Ecto neural progenitor cell (in vitro differentiated cells): Measurements from ENCODE around the gene SYP.
A peak's percentile ranks its signal among the peaks of the same experiment; 100 is the strongest.
"Not testable (repeated sequence)": the region's sequence is repeated elsewhere in the genome, so short reads cannot be mapped to it uniquely, and the experiment has no call there.

Source experiments
- DNase-seq: peaks from one replicate; pipeline ENCODE4 v3.0.0-alpha.2; 2018; ENCODE audit warnings: low spot score

Gene SYP

DNA sequence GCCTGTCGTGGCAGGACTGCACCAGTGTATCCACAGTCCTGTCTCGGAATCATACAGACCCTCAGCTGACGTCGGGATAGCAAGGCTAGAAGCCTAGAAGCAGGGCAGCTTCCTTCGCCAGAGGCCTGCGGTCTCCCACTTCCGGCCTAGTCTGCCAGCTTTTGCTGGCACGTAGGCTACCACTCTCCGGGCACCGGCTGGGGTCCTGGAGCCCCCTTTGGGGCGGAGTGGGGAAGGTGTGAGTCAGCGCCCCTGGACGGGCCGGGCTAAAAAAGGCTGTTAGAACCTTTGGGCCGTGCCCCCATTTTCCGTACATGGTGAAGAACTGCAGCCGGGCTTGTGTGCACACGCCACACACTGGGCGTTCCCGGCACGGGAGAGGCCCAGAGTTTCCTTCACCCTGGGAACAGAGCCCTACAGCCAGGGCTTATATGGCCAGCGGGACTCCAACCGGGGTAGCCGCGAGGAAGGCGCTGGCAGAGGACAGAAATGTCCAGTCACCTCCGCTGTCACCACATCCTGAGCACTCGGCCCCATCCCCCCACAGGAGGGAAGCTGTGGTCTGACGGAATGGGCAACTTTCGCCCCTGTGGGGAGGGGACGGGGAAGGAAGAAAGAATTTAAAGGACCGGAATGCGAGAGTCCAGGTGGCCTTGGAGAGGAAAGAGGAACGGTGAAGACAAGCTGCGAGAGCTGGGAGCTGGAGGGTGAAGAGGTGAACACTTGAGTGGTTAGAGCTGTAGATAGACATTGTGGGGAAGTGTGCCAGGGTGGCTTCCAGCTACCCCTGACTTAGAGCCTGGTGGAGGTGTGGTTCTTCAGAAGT is 32.9 kb downstream of the SYP start:
- DNase-seq = no peak

- DNase-seq = peak; percentile 80
Measured at GRCh38 chrX:49165901-49166881, 33.8 kb downstream of the SYP start.

DNA sequence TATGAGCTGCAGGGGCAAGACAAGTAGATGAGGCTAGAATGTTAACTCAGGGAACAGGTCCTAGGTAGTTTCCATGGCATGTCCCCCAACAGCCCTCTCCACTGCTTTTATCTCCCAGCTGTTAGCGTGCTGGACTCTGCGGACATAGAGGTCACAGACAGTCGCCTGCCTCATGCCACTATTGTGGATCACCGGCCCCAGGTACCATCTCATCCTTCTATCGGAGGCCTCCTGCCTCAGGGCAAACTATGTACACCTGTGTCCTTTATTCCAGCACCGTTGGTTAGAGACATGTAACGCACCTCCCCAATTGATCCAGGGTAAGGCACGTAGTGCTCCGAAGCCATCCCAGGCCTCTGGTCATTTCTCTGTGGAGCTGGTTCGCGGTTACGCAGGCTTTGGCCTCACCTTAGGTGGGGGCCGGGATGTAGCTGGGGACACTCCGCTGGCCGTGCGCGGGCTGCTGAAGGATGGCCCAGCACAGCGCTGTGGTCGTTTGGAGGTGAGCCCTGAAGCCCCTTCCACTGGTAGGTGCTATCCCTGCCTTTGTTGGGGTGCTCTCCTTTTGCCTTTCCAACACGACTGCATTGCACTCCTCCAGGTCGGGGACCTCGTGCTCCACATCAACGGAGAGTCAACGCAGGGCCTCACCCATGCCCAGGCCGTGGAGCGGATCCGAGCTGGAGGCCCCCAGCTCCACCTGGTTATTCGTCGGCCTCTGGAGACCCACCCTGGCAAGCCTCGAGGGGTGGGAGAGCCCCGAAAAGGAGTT is 35.2 kb downstream of the SYP start:
- DNase-seq = no peak

DNA sequence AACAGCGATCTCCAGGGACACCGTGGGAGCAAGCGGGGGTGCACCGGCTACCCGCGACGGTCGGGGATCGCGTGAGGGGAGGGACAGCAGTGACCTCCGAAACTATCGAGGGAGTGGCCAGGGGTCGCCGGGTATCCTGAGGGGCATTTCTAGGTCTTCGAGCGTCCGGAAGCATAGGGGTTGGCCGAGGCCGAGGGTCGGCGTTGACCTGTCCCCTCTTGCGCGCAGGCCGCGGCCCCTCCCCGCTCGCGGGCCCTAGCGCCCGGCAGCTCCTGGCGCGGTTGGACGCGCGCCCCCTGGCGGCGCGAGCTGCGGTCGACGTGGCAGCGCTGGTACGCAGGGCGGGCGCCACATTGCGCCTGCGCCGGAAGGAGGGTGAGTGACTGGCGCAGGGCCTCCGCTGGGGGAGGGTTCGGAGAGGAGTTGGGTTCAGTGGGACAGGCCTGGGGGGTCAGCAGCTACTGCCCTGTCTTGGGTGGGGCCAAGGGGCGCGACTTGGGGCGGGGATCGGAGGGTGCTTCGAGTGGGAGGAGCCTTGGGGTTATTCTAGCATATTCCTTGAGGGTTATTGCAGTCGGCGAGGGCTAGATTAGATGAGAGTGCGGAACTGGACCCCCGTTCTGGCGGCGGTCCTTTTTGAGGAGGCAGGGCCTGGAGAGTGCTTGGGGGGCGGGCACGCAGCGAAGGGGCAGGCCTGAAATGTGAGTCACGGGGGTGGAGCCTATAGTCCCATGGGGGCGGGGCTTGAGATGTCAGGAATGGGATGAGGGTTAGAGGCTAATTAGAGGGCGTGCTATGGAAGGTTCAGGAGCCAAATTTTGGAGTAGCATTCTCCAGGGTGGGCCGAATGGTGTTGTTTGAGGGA is 36.2 kb downstream of the SYP start:
- DNase-seq = peak; percentile 85

DNA sequence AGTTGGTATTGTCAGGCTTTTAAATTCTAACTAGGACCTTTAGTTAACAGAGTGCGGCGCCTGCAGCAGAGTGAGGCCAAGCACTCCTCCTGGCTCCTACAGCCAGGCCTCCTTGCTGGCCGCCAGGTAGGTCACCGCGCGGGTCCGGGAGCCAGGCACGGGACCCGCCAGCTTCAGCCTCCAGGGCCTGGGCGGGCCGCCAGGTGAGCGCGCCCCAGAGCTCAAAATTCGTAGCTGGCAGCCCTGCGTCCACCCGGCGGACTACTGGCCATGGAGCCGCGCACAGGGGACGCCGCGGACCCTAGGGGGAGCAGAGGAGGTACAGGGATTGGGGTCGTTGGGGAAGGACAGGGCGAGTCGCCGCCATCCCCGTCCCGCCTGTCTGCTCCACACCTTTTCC is 37.4 kb downstream of the SYP start, which contains the start of gene MAGIX:
MAGIX (plus strand) TSS at position 139 of the 400 bp plus-strand sequence; CDS start at position 271, 132 bp downstream.
- no peak for DNase-seq

DNA sequence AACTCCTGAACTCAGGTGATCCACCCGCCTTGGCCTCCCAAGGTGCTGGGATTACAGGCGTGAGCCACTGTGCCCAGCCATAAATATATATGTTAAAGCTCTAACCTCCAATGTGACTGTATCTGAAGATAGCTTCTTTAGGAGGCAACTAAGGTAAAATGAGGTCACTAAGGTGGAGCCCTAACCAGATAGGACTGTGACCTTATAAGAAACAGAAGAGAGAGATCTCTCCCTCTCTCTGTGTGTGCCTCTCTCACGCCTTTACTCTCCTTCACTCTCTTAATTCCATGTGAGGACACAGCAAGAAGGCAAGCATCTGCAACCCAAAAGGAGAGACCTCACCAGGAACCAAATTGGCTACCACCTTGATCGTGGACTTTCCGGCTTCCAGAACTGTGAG is 38.4 kb downstream of the SYP start:
- DNase-seq = no peak

DNA sequence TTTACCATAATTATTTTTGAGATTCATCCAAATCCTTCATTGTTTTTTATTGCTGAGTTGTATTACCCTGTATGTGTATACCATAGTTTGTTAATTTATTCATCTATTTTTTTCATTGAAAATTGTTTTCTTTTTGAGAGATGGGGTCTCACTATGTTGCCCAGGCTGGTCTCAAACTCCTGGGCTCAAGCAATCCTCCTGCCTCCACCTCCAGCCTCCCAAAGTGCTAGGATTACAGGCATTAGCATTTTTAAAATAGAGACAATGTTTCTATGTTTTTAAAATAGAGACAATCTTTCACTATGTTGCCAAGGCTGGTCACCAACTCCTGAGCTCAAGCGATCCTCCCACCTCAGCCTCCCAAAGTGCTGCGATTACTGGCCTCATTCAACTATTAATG is 39.1 kb downstream of the SYP start:
- DNase-seq = no peak

DNA sequence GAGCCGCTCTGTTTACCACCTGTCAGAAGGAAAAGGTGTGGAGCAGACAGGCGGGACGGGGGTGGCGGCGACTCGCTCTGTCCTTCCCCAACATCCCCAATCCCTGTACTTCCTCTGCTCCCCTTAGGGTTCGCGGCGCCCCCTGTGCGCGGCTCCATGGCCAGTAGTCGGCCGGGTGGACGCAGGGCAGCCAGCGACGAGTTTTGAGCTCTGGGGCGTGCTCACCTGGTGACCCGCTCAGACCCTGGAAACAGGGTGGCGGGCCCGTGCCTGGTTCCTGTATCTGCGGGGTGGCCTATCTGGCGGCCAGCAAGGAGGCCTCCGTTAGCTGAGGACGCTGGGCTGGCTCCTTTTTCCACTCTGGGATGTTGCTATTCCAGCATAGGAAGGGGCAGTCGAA is 42.8 kb downstream of the SYP start:
- DNase-seq = no peak

DNA sequence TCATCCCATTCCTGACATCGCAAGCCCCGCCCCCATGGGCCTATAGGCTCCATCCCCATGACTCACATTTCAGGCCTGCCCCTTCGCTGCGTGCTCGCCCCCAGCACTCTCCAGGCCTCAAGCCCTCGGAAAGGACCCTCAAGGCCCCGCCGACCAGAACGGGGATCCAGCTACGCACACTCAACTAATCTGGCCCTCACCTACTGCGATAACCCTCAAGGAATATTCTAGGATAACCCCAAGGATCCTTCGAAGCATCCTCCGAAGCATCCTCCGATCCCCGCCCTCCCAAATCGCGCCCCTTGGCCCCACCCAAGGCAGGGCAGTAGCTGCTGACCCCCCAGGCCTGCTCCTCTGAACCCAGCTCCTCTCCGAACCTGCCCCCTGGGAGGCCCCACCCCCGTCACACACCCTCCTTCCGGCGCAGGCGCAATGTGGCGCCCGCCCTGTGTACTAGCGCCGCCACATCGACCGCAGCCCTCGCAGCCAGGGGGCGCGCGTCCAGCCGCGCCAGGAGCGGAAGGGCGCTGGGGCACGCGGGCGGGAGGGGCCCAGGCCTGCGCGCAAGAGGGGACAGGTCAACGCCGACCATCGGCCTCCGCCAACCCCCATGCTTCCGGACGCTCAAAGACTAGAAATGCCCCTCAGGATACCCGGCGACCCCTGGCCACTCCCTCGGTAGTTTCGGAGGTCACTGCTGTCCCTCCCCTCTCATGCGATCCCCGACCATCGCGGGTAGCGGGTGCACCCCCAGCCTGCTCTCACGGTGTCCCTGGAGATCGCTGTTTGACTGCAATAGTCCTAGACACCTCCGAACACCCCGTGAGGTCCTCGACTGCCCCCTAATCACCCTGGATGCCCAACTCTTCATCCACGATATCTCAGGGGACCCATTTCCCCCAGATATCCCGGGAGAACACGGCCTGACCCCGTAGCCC is 43.8 kb downstream of the SYP start:
- DNase-seq = peak; percentile 83

DNA sequence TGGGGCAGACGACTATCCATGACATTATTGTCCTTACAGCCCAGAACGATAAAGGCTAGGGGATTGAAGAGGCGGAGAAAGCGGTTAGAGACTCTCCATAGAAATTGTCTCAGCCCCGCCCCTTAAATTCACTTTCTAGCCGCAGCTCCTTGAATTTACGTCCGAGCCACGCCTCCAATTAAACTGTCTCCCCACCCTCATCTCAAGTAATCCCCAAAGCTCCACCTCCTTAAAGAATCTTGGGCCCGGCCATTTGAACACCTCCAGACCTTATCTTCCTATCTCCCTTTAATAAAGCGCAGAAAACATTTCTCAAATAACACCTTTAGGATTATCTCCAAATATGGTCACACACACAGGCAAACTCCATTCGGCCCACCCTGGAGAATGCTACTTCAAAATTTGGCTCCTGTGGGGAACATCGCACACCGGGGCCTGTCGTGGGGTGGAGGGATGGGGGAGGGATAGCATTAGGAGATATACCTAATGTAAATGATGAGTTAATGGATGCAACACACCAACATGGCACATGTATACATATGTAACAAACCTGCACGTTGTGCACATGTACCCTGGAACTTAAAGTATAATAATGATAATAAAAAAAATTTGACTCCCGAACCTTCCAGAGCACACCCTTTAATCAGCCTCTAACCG is 44.6 kb downstream of the SYP start:
- no peak for DNase-seq

GRCh38 chrX:49153467-49153866 is 46.5 kb downstream of the SYP start:
- DNase-seq = no peak

- not testable (repeated sequence) for DNase-seq
Measured at GRCh38 chrX:49149291-49149690, 50.7 kb downstream of the SYP start.

DNA sequence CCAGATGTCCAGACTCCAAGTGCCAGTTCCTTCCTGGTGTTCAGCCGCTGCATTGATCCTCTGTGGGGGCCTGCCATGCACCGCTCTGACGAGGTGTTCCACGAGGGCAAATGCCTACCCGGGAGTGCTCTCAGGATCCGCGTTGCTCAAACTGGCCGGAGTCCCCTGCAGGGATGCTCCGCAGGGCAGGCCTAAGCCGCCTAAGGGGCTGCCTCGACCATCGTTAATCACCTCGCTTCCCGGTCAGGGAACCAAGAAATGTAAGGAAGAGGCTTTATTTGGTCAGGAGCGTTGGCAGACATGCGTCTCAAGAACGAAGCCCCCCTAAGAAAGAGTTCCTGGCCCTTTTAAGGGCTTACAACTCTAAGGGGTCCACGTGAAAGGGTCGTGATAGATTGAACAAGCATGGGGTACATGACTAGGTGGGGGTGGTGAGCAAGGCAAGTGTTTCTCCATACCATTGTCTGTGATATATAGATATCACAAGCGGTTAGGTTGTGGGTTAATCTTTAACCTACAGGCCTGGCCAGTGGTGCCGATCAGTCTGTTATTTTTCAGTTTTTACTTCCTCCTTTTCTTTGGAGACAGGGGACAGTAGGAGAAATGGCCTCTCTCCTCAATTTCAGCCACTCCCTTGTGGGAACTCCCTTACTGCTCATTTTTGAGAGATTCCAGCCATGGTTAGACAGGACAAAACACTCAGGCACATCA is 51.4 kb downstream of the SYP start:
- not testable (repeated sequence) for DNase-seq

DNA sequence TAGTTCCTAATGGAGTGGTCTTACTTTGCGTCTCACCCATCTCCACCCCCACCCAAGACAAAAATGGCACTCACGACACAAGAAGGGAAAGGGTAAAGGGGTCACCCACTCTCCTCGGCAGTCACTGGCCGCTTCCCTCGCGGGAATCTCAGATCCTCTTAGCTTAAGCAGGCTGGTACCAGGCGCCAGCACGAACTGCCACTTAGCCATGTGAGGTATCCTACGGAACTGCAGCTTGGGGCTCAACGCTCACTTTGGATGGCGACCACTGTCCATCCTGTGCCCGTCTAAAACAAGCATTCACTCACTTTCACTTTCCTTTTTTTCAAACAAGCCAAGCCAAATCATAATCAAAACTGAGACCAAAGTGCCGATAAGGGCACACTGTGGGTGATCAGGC is 52.1 kb downstream of the SYP start:
- no peak for DNase-seq

- DNase-seq = no peak
Measured at GRCh38 chrX:49147282-49147681, 52.7 kb downstream of the SYP start.

DNA sequence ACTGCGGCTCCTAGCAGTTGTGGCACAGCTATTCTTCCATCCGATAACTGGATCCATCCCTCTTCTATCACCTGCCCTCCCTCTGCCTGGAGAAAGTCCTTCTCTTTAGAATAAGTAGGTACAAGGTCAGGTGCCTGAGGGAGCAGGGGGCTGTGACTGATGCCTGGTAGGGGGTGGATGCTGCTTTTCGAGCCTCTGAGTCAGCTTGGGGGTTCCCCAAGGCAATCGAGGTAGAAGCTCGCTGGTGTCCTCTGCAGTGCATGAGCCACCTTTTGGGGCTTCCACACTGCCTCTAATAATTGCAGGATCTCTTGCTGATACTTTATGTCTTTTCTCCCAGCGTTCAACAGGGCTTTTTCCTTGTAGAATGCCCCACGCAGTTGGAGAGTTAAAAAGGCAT is 56.8 kb downstream of the SYP start:
- not testable (repeated sequence) for DNase-seq

DNA sequence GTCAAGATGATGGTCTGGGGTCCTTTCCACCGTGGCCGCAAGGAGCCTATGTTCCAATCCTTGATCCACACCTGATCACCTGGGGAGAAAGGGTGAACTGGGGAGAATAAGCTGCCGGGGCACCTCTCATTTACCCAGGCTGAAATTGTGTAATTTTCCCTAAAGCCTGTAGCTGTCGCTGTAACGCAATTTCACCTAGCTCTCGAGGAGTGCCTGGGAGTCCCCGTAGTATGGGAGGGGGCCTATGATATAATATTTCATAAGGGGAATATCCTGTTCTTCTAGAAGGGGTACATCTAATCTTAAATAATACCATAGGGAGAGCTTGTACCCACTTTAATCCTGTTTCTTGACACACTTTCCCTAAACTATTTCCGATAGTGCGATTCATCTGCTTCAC is 57.7 kb downstream of the SYP start:
- DNase-seq = not testable (repeated sequence)

GRCh38 chrX:49139713-49140112 is 60.3 kb downstream of the SYP start:
- DNase-seq = no peak
